ENCODE data around the gene PDPK1.
"Not testable (repeated sequence)": the region's sequence is repeated elsewhere in the genome, so short reads cannot be mapped to it uniquely, and the experiment has no call there.

The PDPK1 gene

DNA sequence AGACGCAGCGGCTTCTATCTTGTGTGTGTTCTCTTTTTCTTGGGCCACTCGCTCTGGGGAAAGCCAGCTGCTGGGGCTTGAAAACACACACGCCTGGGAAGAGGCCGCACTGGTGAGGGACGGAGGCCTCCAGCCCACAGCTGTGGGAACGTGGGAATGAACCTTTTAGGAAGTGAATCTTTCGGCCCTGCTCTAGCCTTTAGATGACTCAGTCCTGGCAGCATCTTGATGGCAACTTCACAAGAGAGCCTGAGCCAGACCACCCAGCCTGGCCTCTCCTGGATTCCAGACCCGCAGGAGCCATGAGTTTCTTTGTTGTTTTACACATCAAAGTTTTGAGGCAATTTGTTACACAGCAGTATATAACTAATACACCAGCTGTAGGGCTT lies 2.2 kb upstream of the PDPK1 start:
- TF ChIP-seq, protein P1, sequence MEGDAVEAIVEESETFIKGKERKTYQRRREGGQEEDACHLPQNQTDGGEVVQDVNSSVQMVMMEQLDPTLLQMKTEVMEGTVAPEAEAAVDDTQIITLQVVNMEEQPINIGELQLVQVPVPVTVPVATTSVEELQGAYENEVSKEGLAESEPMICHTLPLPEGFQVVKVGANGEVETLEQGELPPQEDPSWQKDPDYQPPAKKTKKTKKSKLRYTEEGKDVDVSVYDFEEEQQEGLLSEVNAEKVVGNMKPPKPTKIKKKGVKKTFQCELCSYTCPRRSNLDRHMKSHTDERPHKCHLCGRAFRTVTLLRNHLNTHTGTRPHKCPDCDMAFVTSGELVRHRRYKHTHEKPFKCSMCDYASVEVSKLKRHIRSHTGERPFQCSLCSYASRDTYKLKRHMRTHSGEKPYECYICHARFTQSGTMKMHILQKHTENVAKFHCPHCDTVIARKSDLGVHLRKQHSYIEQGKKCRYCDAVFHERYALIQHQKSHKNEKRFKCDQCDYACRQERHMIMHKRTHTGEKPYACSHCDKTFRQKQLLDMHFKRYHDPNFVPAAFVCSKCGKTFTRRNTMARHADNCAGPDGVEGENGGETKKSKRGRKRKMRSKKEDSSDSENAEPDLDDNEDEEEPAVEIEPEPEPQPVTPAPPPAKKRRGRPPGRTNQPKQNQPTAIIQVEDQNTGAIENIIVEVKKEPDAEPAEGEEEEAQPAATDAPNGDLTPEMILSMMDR (IDR thresholded peaks at IDR 0.05; ENCODE audit: insufficient read depth, low read length, missing control alignments) = no peak
- POLR2A ChIA-PET = no interaction called here
- CTCF ChIA-PET = interaction anchor here (0.6 kb wide), 1 partner anchor 195 kb away, joined by 3 read pairs; the partner anchor contains the start of gene ABCA3
- DNase-seq (ENCODE audit: low read depth, low spot score) = peak; percentile 17
- no peak overlapping the region; the same call in 1 of the 2 replicates for H3K4me3 ChIP-seq (ENCODE audit: low read depth, low read length)

DNA sequence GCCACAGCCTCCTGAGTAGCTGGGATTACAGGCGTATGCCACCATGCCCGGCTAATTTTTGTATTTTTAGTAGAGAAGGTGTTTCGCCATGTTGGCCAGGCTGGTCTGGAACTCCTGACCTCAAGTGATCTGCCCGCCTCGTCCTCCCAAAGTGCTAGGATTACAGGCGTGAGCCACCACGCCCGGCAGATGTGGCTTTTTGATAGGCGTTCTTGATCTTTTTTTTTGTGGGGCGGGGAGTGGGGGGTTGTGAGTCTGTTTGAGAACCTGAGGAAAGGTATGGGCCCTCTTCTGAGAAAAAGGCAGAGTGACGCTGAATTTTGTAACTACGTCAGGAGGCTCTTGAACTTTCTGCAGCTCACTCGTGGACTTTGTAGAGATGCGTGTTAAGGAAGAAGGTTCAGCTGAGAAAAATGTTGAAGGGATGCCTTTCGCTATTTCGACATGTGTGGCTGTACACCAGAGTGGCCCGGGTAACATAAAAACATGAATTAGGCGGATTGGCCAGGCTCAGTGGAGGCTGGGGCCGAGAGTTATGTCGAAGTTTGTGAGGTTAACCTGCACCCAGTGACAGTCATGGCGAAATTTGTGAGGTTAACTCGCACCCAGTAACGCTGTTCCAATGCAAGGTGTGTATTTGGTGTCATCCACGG lies 1.5 kb downstream of the PDPK1 start:
- H3K4me3 ChIP-seq (ENCODE audit: low read depth, low read length) = peak overlapping the region; percentile 52
- DNase-seq (ENCODE audit: low read depth, low spot score); CTCF ChIA-PET; POLR2A ChIA-PET: not testable (repeated sequence)

DNA sequence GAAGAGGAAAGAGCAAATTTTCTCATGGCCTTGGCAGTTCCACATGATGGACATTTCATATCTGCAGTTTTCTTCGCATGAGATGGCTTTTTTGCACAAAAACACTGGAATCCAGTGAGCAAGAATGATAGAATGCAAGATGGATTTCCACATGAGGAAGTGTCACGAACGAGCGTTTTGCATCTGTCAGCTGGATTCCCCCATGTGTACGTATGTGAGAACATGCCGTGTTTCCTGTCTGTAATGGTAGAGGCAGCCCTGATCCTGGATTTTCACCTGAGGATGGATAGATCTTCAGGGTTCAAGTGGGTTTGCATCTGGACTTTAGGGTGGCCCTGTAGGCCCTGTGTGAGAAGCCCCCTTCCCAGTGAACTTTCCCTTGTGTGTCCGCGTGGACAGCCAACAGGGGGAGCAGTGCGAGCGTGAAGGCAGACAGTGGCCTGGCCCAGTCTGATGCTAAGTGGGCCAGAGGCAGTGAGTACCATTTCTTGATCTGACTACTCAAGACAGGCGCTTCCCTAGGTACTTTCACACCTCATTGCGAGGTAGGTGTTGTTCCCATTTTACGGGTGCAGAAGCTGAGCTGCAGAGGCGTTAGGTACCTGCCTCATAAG lies 2.1 kb downstream of the PDPK1 start:
- H3K4me3 ChIP-seq (ENCODE audit: low read depth, low read length); POLR2A ChIA-PET; DNase-seq (ENCODE audit: low read depth, low spot score); CTCF ChIA-PET: not testable (repeated sequence)
- TF ChIP-seq, protein P1 (IDR thresholded peaks at IDR 0.05; ENCODE audit: insufficient read depth, low read length, missing control alignments) = peak; percentile 42

DNA sequence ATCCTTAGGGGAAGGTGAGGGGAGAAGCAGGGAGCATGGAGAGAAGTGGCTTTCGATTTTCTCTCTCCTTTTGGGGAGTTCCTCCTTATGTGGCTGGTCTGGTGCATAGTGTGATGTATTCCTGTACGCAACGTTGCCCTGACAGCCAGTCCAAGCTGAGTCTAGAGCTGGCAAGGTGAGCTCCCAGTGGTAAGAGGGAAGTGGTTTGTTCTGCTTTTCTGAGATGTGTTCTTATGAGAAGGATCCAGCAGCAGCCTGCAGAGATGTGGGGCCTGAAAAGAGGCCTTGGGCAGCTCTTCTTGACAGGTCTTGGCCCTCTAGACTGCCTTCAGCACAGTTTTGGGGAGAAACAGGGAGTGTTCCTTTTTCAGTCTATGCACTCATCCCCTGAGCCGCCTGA lies 3.1 kb downstream of the PDPK1 start:
- DNase-seq (ENCODE audit: low read depth, low spot score); POLR2A ChIA-PET; CTCF ChIA-PET; H3K4me3 ChIP-seq (ENCODE audit: low read depth, low read length): not testable (repeated sequence)

DNA sequence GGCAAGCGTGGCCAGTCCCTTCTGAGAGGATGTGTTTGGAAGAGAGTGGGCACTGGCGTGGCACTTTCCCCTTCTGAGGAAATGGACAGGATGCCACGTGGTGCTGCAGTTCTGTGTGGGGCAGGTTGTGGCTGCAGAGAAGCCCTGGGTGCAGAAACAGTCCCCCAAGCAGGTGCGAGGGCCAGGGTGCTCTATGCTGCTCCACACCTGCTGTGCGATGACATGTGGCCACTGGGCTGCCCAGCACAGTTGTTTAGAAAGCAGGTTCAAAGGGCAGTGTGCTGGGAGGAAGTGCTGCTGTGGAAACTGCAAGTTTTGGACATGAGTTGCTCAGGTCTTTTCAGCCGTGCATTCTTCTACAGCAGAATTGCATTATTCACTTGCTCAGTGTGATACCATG lies 3.6 kb downstream of the PDPK1 start:
- CTCF ChIA-PET; H3K4me3 ChIP-seq (ENCODE audit: low read depth, low read length); DNase-seq (ENCODE audit: low read depth, low spot score); POLR2A ChIA-PET: not testable (repeated sequence)

DNA sequence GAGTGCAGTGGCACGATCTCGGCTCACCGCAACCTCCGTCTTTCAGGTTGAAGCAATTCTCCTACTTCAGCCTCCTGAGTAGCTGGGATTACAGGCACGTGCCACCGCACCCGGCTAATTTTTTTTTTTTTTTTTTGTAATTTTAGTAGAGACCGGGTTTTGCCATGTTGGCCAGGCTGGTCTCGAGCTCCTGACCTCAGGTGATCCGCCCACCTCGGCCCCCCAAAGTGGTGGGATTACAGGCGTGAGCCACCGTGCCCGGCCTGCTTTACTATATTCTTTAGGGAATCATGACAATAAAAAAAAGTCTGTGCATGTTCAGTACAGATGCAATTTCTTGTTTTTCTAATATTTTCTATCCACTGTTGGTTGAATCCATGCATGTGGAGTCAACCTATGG lies 6.0 kb downstream of the PDPK1 start:
- H3K4me3 ChIP-seq (ENCODE audit: low read depth, low read length); DNase-seq (ENCODE audit: low read depth, low spot score); CTCF ChIA-PET; POLR2A ChIA-PET: not testable (repeated sequence)

DNA sequence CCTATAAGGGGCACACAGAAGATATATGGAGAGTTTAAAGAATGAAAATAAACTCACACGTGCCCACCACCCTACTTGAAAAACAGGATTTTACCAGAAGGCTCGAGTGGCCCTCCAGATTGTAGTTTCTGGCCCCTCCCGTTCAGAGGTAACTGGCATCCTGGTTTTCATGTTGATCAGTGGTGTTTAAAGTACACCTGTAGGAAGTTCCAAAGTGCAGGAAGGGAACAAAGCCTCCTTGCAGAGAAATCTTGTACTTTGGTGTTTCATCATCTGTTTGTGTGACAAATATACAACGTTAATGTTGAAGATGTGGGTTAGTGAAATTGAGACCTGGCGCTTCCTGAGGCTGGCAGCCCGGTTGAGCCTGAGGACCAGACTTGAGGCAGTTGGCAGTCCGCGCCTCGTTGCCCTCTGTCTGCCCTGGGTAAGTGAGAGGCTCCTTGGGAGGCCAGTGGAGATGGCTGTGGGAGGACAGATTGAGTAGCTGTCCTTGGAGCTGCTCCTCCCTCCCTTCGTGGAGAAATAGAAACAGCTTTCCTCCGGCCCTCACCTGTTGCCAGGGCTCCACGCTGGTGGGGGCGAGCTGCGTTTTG lies 12.6 kb downstream of the PDPK1 start:
- CTCF ChIA-PET; POLR2A ChIA-PET; H3K4me3 ChIP-seq (ENCODE audit: low read depth, low read length); DNase-seq (ENCODE audit: low read depth, low spot score): not testable (repeated sequence)

DNA sequence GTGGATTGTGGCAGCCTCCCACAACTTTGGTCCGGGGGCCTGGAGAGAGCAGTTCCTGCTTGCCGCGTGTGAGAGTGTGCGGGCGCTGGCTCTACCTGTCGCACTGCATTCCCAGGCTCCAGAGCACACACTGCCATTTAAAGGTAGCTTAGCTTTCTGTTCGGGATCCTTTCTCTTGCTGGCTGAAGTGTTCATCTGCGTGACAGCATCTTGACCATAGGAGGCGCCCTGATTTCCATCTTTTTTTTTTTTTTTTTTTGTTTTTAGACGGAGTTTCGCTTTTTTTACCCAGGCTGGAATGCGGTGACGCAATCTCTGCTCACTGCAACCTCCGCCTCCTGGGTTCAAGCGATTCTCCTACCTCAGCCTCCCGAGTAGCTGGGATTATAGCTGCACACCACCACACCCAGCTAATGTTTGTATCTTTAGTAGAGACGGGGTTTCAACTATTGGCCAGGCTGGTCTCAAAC lies 13.6 kb downstream of the PDPK1 start:
- POLR2A ChIA-PET; DNase-seq (ENCODE audit: low read depth, low spot score); CTCF ChIA-PET; H3K4me3 ChIP-seq (ENCODE audit: low read depth, low read length): not testable (repeated sequence)

DNA sequence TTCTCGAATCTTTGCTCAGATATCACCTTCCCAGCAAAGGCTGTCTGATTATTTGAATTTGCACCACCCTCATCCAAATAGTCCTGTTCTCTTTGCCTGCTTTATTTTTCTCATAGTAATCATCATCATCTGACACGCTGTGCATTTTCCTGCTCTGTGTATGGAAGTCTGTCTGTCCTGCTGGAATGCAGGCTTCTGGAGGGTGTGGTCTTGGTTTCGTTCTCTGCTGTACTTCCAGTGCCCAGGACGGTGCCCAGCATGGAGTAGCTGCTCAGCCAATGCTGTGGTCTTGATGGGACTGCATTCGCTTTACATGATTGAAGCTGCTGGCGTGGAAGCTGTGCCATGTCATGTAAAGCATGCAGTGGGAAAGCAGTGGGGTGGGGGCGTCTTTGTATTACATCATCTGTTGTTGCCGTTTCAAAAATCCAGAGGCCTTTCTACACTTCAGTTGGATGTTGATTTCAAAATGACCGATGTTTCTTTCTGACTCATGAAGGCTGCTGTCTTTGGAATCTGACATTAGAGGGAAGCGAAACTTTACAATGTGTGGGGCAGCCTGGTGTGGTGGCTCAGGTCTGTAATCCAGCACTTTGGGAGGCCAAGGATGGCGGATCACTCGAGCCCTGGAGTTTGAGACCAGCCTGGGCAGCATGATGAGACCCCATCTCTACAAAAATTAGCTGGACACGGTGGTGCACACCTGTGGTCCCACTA lies 17.0 kb downstream of the PDPK1 start:
- DNase-seq (ENCODE audit: low read depth, low spot score); CTCF ChIA-PET; POLR2A ChIA-PET: not testable (repeated sequence)

DNA sequence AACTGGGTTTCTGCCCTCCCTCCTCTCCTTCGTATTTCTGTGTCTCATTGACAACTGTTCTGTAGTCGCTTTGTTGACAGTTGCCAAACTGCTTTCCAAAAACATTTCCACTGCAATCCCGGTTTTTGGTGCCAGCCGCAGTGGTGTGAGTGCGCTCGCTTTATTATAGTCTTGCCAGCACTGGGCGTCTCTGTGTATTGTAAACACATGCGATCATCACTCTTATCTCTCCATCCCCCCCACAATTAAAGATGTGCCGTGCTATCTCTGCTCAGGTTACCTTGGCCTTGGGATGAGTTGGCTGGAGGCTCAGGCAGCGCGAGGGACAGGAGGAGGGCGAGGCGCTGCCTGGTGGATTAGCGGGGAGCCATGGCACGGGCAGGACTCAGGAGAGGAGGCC lies 19.3 kb downstream of the PDPK1 start:
- CTCF ChIA-PET = not testable (repeated sequence)

More for the DNA sequence above, 17.0 kb downstream of the PDPK1 start:
- H3K4me3 ChIP-seq (ENCODE audit: low read depth, low read length) = not testable (repeated sequence)

DNA sequence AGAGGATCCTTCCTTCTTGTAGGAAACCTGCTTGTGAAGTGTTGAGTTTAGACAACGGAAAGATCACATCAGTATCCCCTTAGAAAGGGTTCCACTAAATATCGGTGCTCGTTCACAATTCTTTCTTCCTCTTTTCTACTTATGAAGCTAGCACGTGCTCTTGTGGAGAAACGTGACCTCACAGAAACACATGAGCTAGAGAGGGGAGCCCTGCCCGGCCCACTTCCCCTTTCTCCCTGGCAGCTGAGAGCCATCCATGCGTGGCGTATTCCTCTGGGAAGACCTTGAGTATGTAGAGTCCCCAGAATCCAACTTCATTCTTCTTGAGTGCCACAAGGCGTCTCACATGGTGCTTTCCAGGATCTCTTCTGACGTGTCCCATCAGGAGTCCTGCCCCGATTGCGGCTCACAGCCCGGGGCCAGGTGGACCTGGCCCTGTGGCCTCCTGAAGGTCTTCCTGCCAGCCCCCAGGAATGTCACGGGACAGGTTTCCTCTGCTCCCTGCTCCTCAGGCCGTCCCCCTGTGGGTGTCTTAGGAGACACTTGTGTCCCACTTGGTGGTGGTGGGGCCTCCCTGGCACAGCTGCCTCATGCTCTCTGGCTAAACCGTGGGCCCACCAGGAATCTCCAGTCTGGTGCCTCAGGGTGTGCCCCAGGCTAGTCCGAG lies 22.4 kb downstream of the PDPK1 start:
- H3K4me3 ChIP-seq (ENCODE audit: low read depth, low read length); CTCF ChIA-PET; DNase-seq (ENCODE audit: low read depth, low spot score); POLR2A ChIA-PET: not testable (repeated sequence)

More for the DNA sequence above, 19.3 kb downstream of the PDPK1 start:
- H3K4me3 ChIP-seq (ENCODE audit: low read depth, low read length); POLR2A ChIA-PET; DNase-seq (ENCODE audit: low read depth, low spot score): not testable (repeated sequence)

All from AG04449 (cell line).